Adrenal gland (tissue), 5 donors: ENCODE data around the gene PLA2G12B.
"Not testable (repeated sequence)": the region's sequence is repeated elsewhere in the genome, so short reads cannot be mapped to it uniquely, and the experiment has no call there.

Experiments used
- POLR2A ChIP-seq, 2 donors: fragments of 450-650 bp; IDR thresholded peaks; one replicate each; pipeline ENCODE4 v1.6.1; 2017; ENCODE audit warnings: antibody characterized with exemption in 2 of 2, mild to moderate bottlenecking in 2 of 2, moderate library complexity in 1 of 2
- TF ChIP-seq, protein P1 (sequence below), 6 experiments: fragments of 450-650 bp in 4 of 6; fragments of 200-600 bp in 2 of 6; sonication (generic) in 1 of 6; IDR thresholded peaks; 1 replicate in 5 of 6; 2 replicates in 1 of 6; pipeline versions ENCODE4 v1.5.1 to v1.8.0; 2016 to 2021; ENCODE audit warnings: antibody characterized with exemption in 6 of 6, mild to moderate bottlenecking in 2 of 6, moderate library complexity in 1 of 6
- donor health status: DM: no; HTN: no; CAD: no.

DNA sequence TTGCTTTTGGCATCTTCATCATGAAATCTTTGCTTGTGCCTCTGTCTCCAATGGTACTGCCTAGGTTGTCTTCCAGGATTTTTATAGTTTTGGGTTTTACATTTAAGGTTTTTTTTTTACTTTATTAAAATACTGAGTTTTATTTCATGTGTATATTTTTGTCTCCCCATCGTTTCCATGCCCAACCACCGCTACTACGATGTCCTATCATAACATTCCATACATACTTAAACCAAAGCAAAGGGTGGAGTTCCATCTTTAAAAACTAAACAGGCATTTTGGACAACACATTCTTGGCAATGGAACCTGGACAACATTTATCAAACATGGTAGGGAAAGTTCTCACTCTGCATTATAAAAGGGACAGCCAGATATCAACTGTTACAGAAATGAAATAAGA, 37.4 kb downstream of the PLA2G12B start:
- TF ChIP-seq, protein P1, sequence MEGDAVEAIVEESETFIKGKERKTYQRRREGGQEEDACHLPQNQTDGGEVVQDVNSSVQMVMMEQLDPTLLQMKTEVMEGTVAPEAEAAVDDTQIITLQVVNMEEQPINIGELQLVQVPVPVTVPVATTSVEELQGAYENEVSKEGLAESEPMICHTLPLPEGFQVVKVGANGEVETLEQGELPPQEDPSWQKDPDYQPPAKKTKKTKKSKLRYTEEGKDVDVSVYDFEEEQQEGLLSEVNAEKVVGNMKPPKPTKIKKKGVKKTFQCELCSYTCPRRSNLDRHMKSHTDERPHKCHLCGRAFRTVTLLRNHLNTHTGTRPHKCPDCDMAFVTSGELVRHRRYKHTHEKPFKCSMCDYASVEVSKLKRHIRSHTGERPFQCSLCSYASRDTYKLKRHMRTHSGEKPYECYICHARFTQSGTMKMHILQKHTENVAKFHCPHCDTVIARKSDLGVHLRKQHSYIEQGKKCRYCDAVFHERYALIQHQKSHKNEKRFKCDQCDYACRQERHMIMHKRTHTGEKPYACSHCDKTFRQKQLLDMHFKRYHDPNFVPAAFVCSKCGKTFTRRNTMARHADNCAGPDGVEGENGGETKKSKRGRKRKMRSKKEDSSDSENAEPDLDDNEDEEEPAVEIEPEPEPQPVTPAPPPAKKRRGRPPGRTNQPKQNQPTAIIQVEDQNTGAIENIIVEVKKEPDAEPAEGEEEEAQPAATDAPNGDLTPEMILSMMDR (IDR thresholded peaks at IDR 0.05) = not testable (repeated sequence)
- not testable (repeated sequence) for TF ChIP-seq POLR2A (IDR thresholded peaks at IDR 0.05)
